ENCODE data around the gene TMED6.

- TF ChIP-seq CTCF (IDR thresholded peaks at IDR 0.05) = no peak
- TF ChIP-seq POLR2AphosphoS5 (IDR thresholded peaks at IDR 0.05) = no peak
Measured at GRCh38 chr16:69319381-69319780, 32.2 kb downstream of the TMED6 start.
